GM18508 (cell line): Measurements from ENCODE around the gene LIPA.

Experiments used
- ATAC-seq: cut with Tn5 transposase; IDR thresholded peaks from one replicate; pipeline ENCODE4 v1.9.1; 2021; ENCODE audit warnings: moderate number of reproducible peaks; ENCODE audit not compliant: insufficient read depth, unreplicated experiment

The LIPA gene

GRCh38 chr10:89242345-89242684 lies 9.3 kb downstream of the LIPA start:
- ATAC-seq = no peak

- no peak for ATAC-seq
These were observed 9.9 kb downstream of the LIPA start for GRCh38 chr10:89241486-89242344.

- ATAC-seq = no peak
These were observed 10.5 kb downstream of the LIPA start for GRCh38 chr10:89241026-89241425.

GRCh38 chr10:89240519-89240918 lies 11.1 kb downstream of the LIPA start:
- no peak for ATAC-seq

GRCh38 chr10:89238956-89239644 lies 12.5 kb downstream of the LIPA start:
- no peak for ATAC-seq

- no peak for ATAC-seq
These were observed 13.7 kb downstream of the LIPA start for GRCh38 chr10:89237849-89238248.

- no peak for ATAC-seq
These were observed 15.3 kb downstream of the LIPA start for GRCh38 chr10:89236226-89236797.

GRCh38 chr10:89235073-89235798 lies 16.3 kb downstream of the LIPA start:
- ATAC-seq = no peak

GRCh38 chr10:89233033-89233432 lies 18.5 kb downstream of the LIPA start:
- ATAC-seq = no peak

- no peak for ATAC-seq
These were observed 22.6 kb downstream of the LIPA start for GRCh38 chr10:89228962-89229361.

- ATAC-seq = no peak
These were observed 23.4 kb downstream of the LIPA start for GRCh38 chr10:89228146-89228545.

- ATAC-seq = no peak
These were observed 24.7 kb downstream of the LIPA start for GRCh38 chr10:89226891-89227290.

GRCh38 chr10:89224739-89225443 lies 26.7 kb downstream of the LIPA start:
- ATAC-seq = no peak

GRCh38 chr10:89221919-89222318 lies 29.7 kb downstream of the LIPA start:
- ATAC-seq = no peak

- ATAC-seq = no peak
These were observed 31.9 kb downstream of the LIPA start for GRCh38 chr10:89219513-89220218.

- ATAC-seq = no peak
These were observed 34.3 kb downstream of the LIPA start for GRCh38 chr10:89217057-89217990.

GRCh38 chr10:89216056-89216455 lies 35.5 kb downstream of the LIPA start:
- no peak for ATAC-seq

GRCh38 chr10:89215511-89215910 lies 36.1 kb downstream of the LIPA start:
- no peak for ATAC-seq
